GM12872 (cell line): ENCODE measurements around the gene PRDX1.

ENCODE experiments used
- TF ChIP-seq, protein P1 (sequence below): IDR thresholded peaks from 3 replicates; pipeline ENCODE4 v1.5.1; 2011; ENCODE audit warnings: low read depth, mild to moderate bottlenecking, low read length, moderate library complexity; ENCODE audit not compliant: insufficient read depth

The PRDX1 gene

GRCh38 chr1:45545019-45545493 lies 23.4 kb upstream of the PRDX1 start:
- TF ChIP-seq, protein P1, sequence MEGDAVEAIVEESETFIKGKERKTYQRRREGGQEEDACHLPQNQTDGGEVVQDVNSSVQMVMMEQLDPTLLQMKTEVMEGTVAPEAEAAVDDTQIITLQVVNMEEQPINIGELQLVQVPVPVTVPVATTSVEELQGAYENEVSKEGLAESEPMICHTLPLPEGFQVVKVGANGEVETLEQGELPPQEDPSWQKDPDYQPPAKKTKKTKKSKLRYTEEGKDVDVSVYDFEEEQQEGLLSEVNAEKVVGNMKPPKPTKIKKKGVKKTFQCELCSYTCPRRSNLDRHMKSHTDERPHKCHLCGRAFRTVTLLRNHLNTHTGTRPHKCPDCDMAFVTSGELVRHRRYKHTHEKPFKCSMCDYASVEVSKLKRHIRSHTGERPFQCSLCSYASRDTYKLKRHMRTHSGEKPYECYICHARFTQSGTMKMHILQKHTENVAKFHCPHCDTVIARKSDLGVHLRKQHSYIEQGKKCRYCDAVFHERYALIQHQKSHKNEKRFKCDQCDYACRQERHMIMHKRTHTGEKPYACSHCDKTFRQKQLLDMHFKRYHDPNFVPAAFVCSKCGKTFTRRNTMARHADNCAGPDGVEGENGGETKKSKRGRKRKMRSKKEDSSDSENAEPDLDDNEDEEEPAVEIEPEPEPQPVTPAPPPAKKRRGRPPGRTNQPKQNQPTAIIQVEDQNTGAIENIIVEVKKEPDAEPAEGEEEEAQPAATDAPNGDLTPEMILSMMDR, result no peak

DNA sequence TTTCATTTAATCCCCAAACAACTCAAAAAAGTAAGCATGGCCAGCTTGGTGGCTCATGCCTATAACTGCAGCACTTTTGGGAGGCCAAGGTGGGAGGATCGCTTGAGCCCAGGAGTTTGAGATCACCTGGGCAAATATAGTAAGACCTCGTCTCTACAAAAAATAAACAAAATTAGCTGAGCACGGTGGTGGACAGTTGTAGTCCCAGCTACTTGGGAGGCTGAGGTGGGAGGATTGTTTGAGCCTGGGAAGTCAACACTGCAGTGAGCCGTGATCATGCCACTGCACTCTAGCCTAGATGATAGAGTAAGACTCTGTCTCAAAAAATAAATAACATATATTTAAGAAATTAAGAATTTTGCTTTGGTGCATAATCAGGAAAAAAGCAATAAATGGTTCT lies 22.8 kb upstream of the PRDX1 start:
- TF ChIP-seq, protein P1, result no peak

DNA sequence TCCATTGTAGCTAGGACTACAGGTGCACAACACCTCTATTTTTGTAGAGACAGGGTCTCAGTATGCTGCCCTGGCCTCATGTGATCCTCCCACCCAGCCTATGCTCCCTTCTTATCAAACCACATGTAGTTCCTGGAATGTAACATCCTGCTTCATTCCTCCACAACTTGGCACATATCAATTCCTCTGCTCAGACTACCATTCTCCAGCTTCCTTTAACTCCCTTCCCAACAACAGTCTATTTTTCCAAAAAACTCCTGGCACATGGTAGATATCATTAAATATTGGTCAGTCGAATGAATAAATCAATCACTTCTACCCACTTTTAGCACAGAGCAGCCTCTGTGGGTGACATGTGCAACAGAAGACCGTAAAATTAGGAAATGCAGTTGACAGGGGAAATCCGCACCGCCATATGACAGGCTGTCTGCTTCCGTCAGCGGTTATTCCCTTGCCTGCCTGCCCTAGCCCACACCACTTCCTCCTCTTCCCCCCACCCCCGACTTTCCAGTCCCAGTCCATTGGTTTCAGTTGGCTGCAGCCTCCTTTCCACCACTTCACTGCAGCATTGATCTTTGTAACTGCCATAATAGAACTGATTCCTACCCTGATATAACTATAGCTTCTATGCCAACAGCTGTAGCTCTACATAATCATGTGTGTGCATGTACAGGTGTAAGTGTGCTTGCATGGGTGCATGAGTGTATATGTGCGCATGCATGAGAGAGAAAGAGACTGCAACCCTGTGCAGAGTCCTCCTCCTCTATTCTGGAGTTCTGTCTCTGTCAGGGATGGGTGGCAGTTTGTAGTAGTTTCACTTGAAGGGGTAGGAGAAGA lies 22.1 kb upstream of the PRDX1 start:
- TF ChIP-seq, protein P1, result no peak

DNA sequence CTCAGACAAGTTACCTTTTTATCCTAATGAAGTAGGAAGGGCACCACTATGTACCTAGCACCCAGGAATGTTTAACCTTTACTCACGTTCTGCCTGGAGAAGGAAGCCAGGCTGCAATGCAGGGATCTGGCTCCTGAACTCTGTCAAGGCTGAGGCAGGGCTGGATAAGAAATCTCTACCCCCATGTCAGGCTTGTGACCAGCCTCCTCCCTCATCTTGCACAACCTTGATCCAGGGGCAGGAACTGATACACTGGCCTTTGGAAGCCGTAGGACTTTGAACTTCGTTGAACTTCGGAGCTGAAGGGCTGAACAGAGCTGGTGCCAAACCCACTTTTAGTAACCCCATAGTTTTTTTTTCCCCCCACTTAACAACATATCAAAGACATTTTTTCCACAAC lies 20.9 kb upstream of the PRDX1 start:
- TF ChIP-seq, protein P1, result no peak

- TF ChIP-seq, protein P1, result no peak
These were observed 19.5 kb upstream of the PRDX1 start for GRCh38 chr1:45541193-45541592.

GRCh38 chr1:45536886-45537285 lies 15.2 kb upstream of the PRDX1 start:
- TF ChIP-seq, protein P1, result no peak

DNA sequence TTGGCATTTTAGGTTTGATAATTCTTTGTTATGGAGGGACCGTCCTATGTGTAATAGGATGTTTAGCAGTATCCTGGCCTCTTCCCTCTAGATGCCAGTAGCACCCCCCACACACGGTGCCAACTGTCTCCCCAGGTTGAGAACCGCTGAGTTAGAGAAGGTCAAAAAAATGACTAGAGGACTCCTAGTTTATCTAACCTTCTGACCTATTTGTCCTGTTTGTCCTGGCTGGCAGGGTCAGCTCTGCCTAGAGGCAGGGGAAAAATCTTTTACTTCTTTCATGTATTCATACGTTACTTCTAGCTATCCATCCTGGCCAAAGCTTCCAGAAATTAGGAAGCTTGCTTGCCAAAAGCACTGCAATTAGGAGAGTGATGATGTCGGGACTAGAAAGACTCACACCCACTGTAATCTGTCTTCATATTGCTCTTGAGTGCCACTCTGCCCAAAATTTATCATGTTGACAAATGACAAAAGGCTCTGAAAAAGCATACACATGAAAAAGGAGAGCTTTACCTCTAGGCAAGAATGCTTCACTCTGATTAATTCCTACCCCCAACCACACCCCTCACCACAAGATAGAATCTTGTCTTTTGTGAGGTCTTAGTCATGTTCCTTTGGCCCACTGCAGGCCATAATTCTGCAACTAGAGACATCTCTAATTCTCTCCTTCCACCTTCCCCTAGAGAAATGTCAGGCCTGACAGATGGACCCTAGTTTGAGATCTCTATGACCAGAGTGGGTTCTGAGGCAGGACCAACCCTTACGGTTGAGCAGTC lies 14.5 kb upstream of the PRDX1 start:
- TF ChIP-seq, protein P1, result no peak
